ENCODE data around the gene FBXO42.

DNA sequence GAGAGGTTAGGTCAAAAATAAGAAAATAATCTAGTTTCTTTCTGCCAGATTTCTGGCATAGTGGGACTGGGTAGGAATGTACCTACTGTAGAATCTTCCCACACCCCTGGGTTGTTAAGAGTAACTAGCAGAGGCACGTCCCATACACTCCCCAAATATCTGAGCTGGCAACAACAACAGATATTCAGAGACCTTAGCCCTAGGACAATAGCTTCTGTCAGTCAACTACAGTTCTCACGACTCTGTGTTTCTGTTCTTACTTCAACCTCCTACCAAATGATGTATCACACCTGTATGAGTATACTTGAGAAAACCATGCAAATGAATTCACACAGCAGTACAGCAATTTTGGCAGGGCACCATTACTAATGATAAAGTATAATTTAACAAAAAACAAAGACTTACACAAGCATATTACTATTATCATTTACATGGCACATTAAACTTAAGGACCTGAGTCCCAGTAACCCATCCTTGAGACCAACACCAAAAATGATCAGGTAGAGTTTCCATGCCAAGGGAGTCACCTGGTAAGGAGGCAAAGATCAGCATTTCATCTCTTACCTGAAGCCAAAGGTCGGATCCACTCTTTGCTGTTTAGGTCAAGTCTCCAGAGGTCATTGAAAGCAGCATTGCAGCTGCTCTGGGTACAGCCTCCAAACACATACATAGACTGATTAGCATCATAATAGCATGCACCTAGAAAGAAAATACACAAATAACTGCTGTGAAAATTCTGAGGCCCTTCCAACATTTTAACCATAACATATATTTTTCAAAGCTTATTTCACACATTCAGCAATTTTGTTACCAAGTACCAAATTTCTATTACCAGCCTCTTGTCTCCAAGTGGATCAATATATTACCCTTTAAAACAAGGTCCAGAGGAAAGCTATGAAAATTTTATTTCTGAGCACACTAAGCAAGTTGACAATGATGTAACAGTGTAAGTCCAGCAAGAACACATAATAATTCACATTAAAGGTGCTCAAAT lies 57.8 kb downstream of the FBXO42 start:
- no peak for TF ChIP-seq POLR2A (IDR thresholded peaks at IDR 0.05)
- TF ChIP-seq, protein P1, sequence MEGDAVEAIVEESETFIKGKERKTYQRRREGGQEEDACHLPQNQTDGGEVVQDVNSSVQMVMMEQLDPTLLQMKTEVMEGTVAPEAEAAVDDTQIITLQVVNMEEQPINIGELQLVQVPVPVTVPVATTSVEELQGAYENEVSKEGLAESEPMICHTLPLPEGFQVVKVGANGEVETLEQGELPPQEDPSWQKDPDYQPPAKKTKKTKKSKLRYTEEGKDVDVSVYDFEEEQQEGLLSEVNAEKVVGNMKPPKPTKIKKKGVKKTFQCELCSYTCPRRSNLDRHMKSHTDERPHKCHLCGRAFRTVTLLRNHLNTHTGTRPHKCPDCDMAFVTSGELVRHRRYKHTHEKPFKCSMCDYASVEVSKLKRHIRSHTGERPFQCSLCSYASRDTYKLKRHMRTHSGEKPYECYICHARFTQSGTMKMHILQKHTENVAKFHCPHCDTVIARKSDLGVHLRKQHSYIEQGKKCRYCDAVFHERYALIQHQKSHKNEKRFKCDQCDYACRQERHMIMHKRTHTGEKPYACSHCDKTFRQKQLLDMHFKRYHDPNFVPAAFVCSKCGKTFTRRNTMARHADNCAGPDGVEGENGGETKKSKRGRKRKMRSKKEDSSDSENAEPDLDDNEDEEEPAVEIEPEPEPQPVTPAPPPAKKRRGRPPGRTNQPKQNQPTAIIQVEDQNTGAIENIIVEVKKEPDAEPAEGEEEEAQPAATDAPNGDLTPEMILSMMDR (IDR thresholded peaks at IDR 0.05) = no peak
- TF ChIP-seq POLR2AphosphoS5 (IDR thresholded peaks at IDR 0.05) = no peak
- no peak for TF ChIP-seq EP300 (IDR thresholded peaks at IDR 0.05)

Measured in upper lobe of left lung (tissue), 4 donors.